IMR-90 (cell line): ENCODE data around the gene KPRP. TPM values are rescaled to one million over a fixed set of nuclear protein-coding genes. Genes with fewer than 3 reads are reported as not detected.

ENCODE experiments used
- polyA plus RNA-seq, 3 experiments: library from polyadenylated mRNA; depleted of rRNA; stranded (reverse); fragments of >200 nt; gene quantifications; 2 replicates each; pipeline ENCODE4 v1.2.3, GENCODE V29; 2012; ENCODE audit warnings: low replicate concordance in 1 of 3
- total RNA-seq: library from RNA; depleted of rRNA; stranded (reverse); fragments of >200 nt; gene quantifications from 2 replicates; pipeline ENCODE4 v1.2.3, GENCODE V29; 2012; rRNA removed

KPRP gene
- total and polyA plus RNA-seq, 2 of the 4 experiments (the other 2 are of a cell fraction) = not detected

Other genes with a start within 250 kb of the KPRP start
- not detected in 2 replicates for gene LCE5A, start 247.2 kb upstream of the KPRP start, total RNA-seq
- not detected in 2 replicates for gene LCE5A, start 247.2 kb upstream of the KPRP start, polyA plus RNA-seq (2012; rRNA removed)
- not detected in 2 replicates for gene CRCT1, start 243.5 kb upstream of the KPRP start, total RNA-seq
- not detected in 2 replicates for gene CRCT1, start 243.5 kb upstream of the KPRP start, polyA plus RNA-seq (2012; rRNA removed)
- gene LCE3E, start 191.2 kb upstream of the KPRP start, total RNA-seq = not detected in 2 replicates
- gene LCE3E, start 191.2 kb upstream of the KPRP start, polyA plus RNA-seq (2012; rRNA removed) = not detected in 2 replicates
- gene LCE3D, start 177.5 kb upstream of the KPRP start, total RNA-seq = not detected in 2 replicates
- not detected in 2 replicates for gene LCE3D, start 177.5 kb upstream of the KPRP start, polyA plus RNA-seq (2012; rRNA removed)
- not detected in 2 replicates for gene LCE3C, start 157.8 kb upstream of the KPRP start, total RNA-seq
- gene LCE3C, start 157.8 kb upstream of the KPRP start, polyA plus RNA-seq (2012; rRNA removed) = not detected in 2 replicates
- not detected in 2 replicates for gene LCE3B, start 144.2 kb upstream of the KPRP start, total RNA-seq
- not detected in 2 replicates for gene LCE3B, start 144.2 kb upstream of the KPRP start, polyA plus RNA-seq (2012; rRNA removed)
- not detected in 2 replicates for gene LCE3A, start 134.9 kb upstream of the KPRP start, total RNA-seq
- not detected in 2 replicates for gene LCE3A, start 134.9 kb upstream of the KPRP start, polyA plus RNA-seq (2012; rRNA removed)
- not detected in 2 replicates for gene LCE2D, start 94.6 kb upstream of the KPRP start, total RNA-seq
- not detected in 2 replicates for gene LCE2D, start 94.6 kb upstream of the KPRP start, polyA plus RNA-seq (2012; rRNA removed)
- not detected in 2 replicates for gene LCE2C, start 82.7 kb upstream of the KPRP start, total RNA-seq
- not detected in 2 replicates for gene LCE2C, start 82.7 kb upstream of the KPRP start, polyA plus RNA-seq (2012; rRNA removed)
- gene LCE2B, start 71.9 kb upstream of the KPRP start, total RNA-seq = not detected in 2 replicates
- gene LCE2B, start 71.9 kb upstream of the KPRP start, polyA plus RNA-seq (2012; rRNA removed) = not detected in 2 replicates
- gene LCE2A, start 59.7 kb upstream of the KPRP start, total RNA-seq = not detected in 2 replicates
- gene LCE2A, start 59.7 kb upstream of the KPRP start, polyA plus RNA-seq (2012; rRNA removed) = 0.24 and 0.50 TPM in 2 replicates
- not detected in 2 replicates for gene LCE4A, start 49.9 kb upstream of the KPRP start, total RNA-seq
- not detected in 2 replicates for gene LCE4A, start 49.9 kb upstream of the KPRP start, polyA plus RNA-seq (2012; rRNA removed)
- gene LCE1F, start 17.1 kb downstream of the KPRP start, total RNA-seq = not detected in 2 replicates
- not detected in 2 replicates for gene LCE1F, start 17.1 kb downstream of the KPRP start, polyA plus RNA-seq (2012; rRNA removed)
- gene LCE1E, start 28.2 kb downstream of the KPRP start, total RNA-seq = not detected in 2 replicates
- gene LCE1E, start 28.2 kb downstream of the KPRP start, polyA plus RNA-seq (2012; rRNA removed) = not detected in 2 replicates
- not detected in 2 replicates for gene LCE1D, start 38.7 kb downstream of the KPRP start, total RNA-seq
- not detected in 2 replicates for gene LCE1D, start 38.7 kb downstream of the KPRP start, polyA plus RNA-seq (2012; rRNA removed)
- not detected in 2 replicates for gene LCE1C, start 48.6 kb downstream of the KPRP start, total RNA-seq
- not detected in 2 replicates for gene LCE1C, start 48.6 kb downstream of the KPRP start, polyA plus RNA-seq (2012; rRNA removed)
- gene LCE1B, start 53.9 kb downstream of the KPRP start, total RNA-seq = not detected in 2 replicates
- gene LCE1B, start 53.9 kb downstream of the KPRP start, polyA plus RNA-seq (2012; rRNA removed) = not detected in 2 replicates
- gene LCE1A, start 69.4 kb downstream of the KPRP start, total RNA-seq = not detected in 2 replicates
- not detected in 2 replicates for gene LCE1A, start 69.4 kb downstream of the KPRP start, polyA plus RNA-seq (2012; rRNA removed)
- not detected in 2 replicates for gene LCE6A, start 84.8 kb downstream of the KPRP start, total RNA-seq
- gene LCE6A, start 84.8 kb downstream of the KPRP start, polyA plus RNA-seq (2012; rRNA removed) = not detected in 2 replicates
- not detected in 2 replicates for gene LCE7A, start 102.0 kb downstream of the KPRP start, total RNA-seq
- not detected in 2 replicates for gene LCE7A, start 102.0 kb downstream of the KPRP start, polyA plus RNA-seq (2012; rRNA removed)
- not detected in 2 replicates for gene SMCP, start 120.3 kb downstream of the KPRP start, total RNA-seq
- not detected in 2 replicates for gene SMCP, start 120.3 kb downstream of the KPRP start, polyA plus RNA-seq (2012; rRNA removed)
- gene IVL, start 150.5 kb downstream of the KPRP start, total RNA-seq = not detected in 2 replicates
- gene IVL, start 150.5 kb downstream of the KPRP start, polyA plus RNA-seq (2012; rRNA removed) = not detected in 2 replicates
- gene SPRR5, start 189.2 kb downstream of the KPRP start, total RNA-seq = not detected in 2 replicates
- not detected in 2 replicates for gene SPRR5, start 189.2 kb downstream of the KPRP start, polyA plus RNA-seq (2012; rRNA removed)
- not detected in 2 replicates for gene SPRR4, start 212.6 kb downstream of the KPRP start, total RNA-seq
- gene SPRR4, start 212.6 kb downstream of the KPRP start, polyA plus RNA-seq (2012; rRNA removed) = not detected in 2 replicates
- gene SPRR1A, start 226.1 kb downstream of the KPRP start, total RNA-seq = not detected in 2 replicates
- not detected in 2 replicates for gene SPRR1A, start 226.1 kb downstream of the KPRP start, polyA plus RNA-seq (2012; rRNA removed)
- gene SPRR3, start 243.7 kb downstream of the KPRP start, total RNA-seq = not detected in 2 replicates
- not detected in 2 replicates for gene SPRR3, start 243.7 kb downstream of the KPRP start, polyA plus RNA-seq (2012; rRNA removed)